GM12864 (cell line): ENCODE measurements around the gene FBXO41.

ENCODE experiments used
- DNase-seq: peaks from one replicate; pipeline ENCODE4 v3.0.0-alpha.2; 2011; ENCODE audit warnings: low read depth
- H3K4me3 ChIP-seq: 2 replicates; pipeline ENCODE4 v1.5.1; 2011; ENCODE audit warnings: mild to moderate bottlenecking, low read depth, low read length, control low read depth
- CTCF ChIP-seq: IDR thresholded peaks from 2 replicates; pipeline ENCODE4 v1.5.1; 2011; ENCODE audit warnings: low read depth, mild to moderate bottlenecking, moderate library complexity, low read length, control low read depth, inconsistent platforms; ENCODE audit errors: missing control alignments

Gene FBXO41

DNA sequence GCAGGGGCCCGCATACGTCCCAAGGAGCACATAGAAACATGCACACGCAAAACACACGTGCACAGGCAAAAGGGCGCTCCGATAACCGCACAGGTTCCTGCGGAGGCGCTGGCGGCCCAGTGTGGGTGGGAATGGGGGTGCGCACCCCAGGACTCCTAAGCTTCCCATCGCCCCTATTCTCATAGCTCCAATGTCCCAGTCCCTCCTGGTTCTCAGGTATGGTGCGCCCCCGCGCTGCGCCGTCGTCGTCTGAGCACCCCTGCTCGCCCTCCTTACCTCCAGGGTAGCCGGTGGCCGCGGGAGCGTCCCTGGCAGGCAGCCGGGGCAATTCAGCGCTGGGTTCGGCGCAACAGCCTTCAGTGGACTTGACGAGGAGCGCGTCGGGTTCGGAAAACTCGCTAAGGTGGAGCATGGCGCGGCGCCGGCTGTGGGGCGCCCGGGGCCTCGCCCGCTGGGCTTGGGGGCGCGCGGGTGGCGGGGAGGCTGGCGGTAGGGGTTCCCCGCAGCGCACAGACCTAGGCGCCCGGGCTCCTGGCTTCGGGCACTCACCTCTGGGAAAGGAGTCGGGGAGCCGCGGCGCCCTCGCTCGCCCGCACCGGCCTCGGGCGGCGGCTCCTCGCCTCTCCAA is 8.7 kb upstream of the FBXO41 start:
- H3K4me3 ChIP-seq: peak overlapping the region; percentile 65
- DNase-seq: no peak
- no peak for TF ChIP-seq CTCF

DNA sequence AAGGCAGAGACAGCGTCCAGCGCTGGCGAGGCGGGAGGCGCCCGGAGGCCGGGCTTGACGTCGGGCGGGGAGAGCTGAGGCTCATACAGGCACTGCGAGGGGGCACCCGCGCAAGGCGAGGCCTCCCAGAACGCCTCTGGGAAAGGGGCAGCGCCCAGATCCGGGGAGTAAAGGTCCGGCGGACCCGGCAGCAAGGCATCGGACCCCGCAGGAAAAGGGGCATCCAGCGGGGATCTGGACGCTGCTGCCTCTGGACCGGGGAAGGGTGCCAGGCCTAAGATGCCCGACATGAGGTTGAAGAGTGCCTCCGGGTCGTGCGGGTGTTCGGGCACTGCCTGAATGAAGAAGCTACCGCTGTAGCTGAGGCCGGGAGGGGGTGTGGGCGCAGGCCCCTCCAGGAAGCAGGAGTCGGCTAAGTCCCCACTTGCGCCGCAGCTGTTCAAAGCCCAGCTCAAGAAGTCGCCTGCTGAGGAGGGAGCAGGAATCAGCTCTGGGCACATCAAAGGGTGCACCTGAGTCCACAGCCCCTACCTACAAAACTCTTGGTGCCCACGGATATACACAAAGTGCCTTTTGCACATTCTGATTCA is 8.1 kb upstream of the FBXO41 start:
- H3K4me3 ChIP-seq: no peak overlapping the region
- no peak for DNase-seq
- no peak for TF ChIP-seq CTCF

- no peak for TF ChIP-seq CTCF
- DNase-seq: no peak
- peak overlapping the region; percentile 28; the same call in 1 of the 2 replicates for H3K4me3 ChIP-seq
These were observed 7.4 kb upstream of the FBXO41 start for GRCh38 chr2:73291461-73292315.

GRCh38 chr2:73291093-73291460 is 6.8 kb upstream of the FBXO41 start:
- peak; percentile 1 for TF ChIP-seq CTCF
- DNase-seq: no peak
- H3K4me3 ChIP-seq: peak overlapping the region; percentile 28; the same call in 1 of the 2 replicates

- DNase-seq: no peak
- peak; percentile 85 for TF ChIP-seq CTCF
- no peak overlapping the region for H3K4me3 ChIP-seq
These were observed 6.0 kb upstream of the FBXO41 start for GRCh38 chr2:73290049-73290839.

DNA sequence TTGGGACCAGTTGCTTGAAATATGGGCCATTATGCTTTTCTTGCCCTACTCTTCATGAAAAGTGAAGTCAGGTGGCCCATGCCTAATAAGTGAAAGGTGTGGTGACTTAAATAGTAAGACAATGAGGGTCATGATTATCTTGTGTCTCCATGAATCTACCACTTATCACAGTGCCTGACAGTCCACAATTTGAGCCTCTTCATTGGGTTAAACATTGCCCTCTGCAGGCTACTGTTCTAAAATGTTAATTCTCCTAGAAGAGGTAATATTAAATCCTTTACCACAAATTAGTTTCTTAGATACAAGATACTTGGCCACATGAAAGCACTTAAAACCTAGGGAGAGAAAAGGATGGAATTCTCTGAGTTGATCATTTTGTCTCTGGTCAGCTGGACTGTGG is 5.0 kb upstream of the FBXO41 start:
- DNase-seq: no peak
- no peak for TF ChIP-seq CTCF
- no peak overlapping the region for H3K4me3 ChIP-seq
